HPDE6-E6E7 (cell line): Measurements from ENCODE around the gene PATJ.
"Not testable (repeated sequence)": the region's sequence is repeated elsewhere in the genome, so short reads cannot be mapped to it uniquely, and the experiment has no call there.

Source experiments
- DNase-seq: peaks from one replicate; pipeline ENCODE4 v3.0.0; 2011; ENCODE audit warnings: missing footprints; ENCODE audit errors: extremely low spot score

Gene PATJ

DNA sequence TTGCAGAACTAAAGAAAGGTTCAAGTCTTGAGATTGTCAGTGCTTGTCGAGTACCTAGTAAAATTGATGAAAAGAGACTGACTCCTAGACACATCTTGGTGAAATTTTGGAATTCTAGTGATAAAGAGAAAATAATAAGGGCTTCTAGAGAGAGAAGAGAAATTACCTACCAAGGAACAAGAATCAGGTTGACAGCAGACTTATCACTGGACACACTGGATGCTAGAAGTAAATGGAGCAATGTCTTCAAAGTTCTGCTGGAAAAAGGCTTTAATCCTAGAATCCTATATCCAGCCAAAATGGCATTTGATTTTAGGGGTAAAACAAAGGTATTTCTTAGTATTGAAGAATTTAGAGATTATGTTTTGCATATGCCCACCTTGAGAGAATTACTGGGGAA lies 468.7 kb downstream of the PATJ start:
- DNase-seq = no peak

DNA sequence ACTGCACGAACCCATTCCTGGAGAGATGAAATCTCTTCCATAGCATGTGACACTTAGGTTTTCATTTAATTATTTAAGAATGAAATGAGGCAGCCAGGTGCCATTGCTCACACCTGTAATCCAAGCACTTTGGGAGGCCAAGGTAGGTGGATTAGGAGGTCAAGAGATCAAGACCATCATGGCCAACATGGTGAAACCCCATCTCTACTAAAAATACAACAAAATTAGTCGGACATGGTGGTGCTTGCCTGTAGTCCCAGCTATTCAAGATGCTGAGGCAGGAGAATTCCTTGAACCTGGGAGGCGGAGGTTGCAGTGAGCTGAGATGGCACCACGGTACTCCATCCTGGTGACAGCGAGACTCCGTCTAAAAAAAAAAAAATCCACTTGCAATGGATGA lies 470.1 kb downstream of the PATJ start:
- no peak for DNase-seq

DNA sequence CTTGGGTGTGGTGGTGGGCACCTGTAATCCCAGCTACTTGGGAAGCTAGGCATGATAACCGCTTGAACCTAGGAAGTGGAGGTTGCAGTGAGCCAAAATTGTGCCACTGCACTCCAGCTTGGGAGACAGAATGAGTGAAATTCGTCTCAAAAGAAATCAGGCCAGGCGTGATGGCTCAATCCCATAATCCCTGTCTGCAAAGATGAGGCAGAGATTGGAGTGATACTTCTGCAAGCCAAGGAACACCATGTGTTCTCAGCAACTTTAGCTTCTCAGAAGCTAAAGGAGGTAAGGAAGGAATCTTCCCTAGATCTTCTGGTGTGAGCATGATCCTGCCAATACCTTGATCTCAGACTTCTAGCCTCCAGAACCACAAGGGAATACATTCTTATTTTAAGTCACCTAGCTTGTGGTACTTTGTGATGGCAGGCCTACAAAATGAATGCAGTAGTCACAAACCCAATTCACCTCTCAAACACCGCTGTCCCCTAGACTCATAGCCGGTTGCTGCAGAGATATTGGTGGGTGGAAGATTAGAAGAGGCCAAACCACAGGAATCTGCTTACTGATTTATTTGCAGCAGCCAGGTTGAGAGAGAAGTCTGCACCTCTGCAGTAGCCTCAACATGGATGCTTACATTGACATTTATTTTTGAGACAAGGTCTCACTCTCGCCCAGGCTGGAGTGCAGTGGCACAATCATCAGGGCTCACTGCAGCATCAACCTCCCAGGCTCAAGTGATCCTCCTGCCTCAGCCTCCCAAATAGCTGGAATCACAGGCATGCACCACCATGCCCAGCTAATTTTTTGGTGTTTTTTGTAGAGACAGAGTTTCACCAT lies 471.0 kb downstream of the PATJ start:
- DNase-seq = no peak

GRCh38 chr1:62218604-62219003 lies 476.3 kb downstream of the PATJ start:
- DNase-seq = no peak

DNA sequence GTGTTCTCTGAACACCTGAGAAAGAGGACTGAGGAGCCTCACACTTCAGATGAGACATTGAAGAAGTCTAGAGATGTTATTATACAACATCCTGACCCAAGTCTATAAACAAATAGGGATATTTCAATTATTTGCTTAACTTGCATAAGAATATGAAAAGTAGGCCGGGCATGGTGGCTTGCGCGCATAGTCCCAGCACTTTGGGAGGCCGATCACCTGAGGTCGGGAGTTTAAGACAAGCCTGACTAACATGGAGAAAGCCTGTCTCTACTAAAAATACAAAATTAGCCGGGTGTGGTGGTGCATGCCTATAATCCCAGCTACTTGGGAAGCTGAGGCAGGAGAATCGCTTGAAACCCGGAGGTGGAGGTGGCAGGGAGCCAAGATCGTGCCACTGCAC lies 478.2 kb downstream of the PATJ start:
- DNase-seq = not testable (repeated sequence)

- no peak for DNase-seq
Observed at GRCh38 chr1:62221171-62221570, 478.9 kb downstream of the PATJ start.

DNA sequence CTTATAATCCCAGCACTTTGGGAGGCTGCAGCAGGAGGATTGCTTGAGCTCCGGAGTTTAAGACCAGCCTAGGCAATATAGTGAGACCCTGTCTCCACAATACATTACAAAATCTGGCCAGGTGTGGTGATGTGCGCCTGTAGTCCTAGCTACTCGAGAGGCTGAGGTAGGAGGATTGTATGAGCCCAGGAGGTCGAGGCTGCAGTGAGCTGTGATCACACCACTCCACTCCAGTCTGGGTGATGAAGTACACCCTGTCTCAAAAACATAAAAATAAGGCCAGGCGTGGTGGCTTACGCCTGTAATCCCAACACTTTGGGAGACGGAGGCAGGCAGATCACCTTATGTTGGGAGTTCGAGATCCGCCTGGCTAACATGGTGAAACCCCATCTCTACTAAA lies 480.0 kb downstream of the PATJ start:
- DNase-seq = no peak

- no peak for DNase-seq
Observed at GRCh38 chr1:62224182-62224581, 481.9 kb downstream of the PATJ start.

DNA sequence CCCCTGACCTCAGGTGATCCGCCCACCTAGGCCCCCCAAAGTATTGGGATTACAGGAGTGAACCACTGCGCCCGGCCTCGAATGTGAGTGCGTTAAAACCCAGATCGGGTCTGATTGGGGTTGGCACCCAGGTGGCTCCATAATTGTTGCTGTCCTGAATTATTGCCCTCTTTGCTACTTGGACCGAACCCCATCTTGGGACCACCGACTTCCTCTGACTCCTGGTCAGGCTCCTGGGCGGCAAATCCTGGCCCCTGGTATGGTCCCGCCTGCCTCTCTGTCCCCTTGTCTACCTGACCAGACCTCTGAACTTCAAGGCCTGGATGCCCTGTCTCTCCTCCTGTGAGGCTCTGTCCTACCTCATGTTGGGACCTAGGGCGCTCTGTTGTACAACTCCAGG lies 485.2 kb downstream of the PATJ start:
- no peak for DNase-seq
